Tibial nerve (tissue), 3 donors: Measurements from ENCODE around the gene KLHDC7A.

ENCODE experiments used
- EP300 ChIP-seq, 2 donors: sonication (generic); formaldehyde crosslinking; IDR thresholded peaks; one replicate each; pipeline ENCODE4 v1.6.1; 2017; ENCODE audit warnings: antibody characterized with exemption in 2 of 2, mild to moderate bottlenecking in 1 of 2
- POLR2A ChIP-seq, 2 donors: fragments of 450-650 bp; IDR thresholded peaks; one replicate each; pipeline ENCODE4 v1.6.1; 2017; ENCODE audit warnings: antibody characterized with exemption in 2 of 2, mild to moderate bottlenecking in 2 of 2, moderate library complexity in 2 of 2

GRCh38 chr1:18527921-18528320, 47.2 kb downstream of the KLHDC7A start:
- TF ChIP-seq POLR2A (IDR thresholded peaks at IDR 0.05) (no peak), EP300 (IDR thresholded peaks at IDR 0.05) (no peak)
